Muscle of leg (tissue), 11 donors: Measurements from ENCODE around the gene SGK1. TPM values are rescaled to one million over a fixed set of nuclear protein-coding genes. Genes with fewer than 3 reads are reported as not detected.

Experiments
- DNase-seq: peaks from one replicate; pipeline ENCODE4 v3.0.0; 2013
- H3K27ac ChIP-seq: one replicate; pipeline ENCODE4 v1.5.1; 2013; ENCODE audit warnings: mild to moderate bottlenecking, low read length, control low read depth
- H3K27me3 ChIP-seq: one replicate; pipeline ENCODE4 v1.6.1; 2013; ENCODE audit warnings: low read length; ENCODE audit not compliant: control insufficient read depth, insufficient read depth
- H3K36me3 ChIP-seq: one replicate; pipeline ENCODE4 v1.6.1; 2013; ENCODE audit warnings: low read length; ENCODE audit not compliant: control insufficient read depth, insufficient read depth
- H3K4me1 ChIP-seq: one replicate; pipeline ENCODE4 v1.6.1; 2013; ENCODE audit warnings: low read length; ENCODE audit not compliant: control insufficient read depth, insufficient read depth
- H3K4me3 ChIP-seq: one replicate; pipeline ENCODE4 v1.5.1; 2013; ENCODE audit warnings: low read length, control low read depth
- H3K9me3 ChIP-seq: replicated peaks from 2 replicates; pipeline ENCODE4 v1.6.1; 2013; ENCODE audit warnings: low read depth, low read length; ENCODE audit not compliant: control insufficient read depth
- WGBS: methylation state at CpG from one replicate; pipeline ENCODE4 v1.1.5; 2013; ENCODE audit warnings: missing lambda C conversion rate; ENCODE audit not compliant: insufficient coverage; 5-methylcytosine and 5-hydroxymethylcytosine counted together
- polyA plus RNA-seq, 8 donors: library from polyadenylated mRNA; unstranded; fragments of 120-200 nt; gene quantifications; one replicate each; pipeline versions ENCODE4 v1.2.1 to v1.2.3, GENCODE V29; 2013; ENCODE audit warnings: inconsistent platforms in 1 of 8, low replicate concordance in 1 of 8; ENCODE audit not compliant: insufficient read length in 8 of 8, insufficient read depth in 1 of 8
- total RNA-seq: library from RNA; stranded (reverse); fragments of 120-200 nt; gene quantifications from one replicate; pipeline ENCODE4 v1.2.4, GENCODE V29; 2013

Gene SGK1
- total and polyA plus RNA-seq, 9 donors: 17.4 to 32.2 (median 19.4) TPM

DNA sequence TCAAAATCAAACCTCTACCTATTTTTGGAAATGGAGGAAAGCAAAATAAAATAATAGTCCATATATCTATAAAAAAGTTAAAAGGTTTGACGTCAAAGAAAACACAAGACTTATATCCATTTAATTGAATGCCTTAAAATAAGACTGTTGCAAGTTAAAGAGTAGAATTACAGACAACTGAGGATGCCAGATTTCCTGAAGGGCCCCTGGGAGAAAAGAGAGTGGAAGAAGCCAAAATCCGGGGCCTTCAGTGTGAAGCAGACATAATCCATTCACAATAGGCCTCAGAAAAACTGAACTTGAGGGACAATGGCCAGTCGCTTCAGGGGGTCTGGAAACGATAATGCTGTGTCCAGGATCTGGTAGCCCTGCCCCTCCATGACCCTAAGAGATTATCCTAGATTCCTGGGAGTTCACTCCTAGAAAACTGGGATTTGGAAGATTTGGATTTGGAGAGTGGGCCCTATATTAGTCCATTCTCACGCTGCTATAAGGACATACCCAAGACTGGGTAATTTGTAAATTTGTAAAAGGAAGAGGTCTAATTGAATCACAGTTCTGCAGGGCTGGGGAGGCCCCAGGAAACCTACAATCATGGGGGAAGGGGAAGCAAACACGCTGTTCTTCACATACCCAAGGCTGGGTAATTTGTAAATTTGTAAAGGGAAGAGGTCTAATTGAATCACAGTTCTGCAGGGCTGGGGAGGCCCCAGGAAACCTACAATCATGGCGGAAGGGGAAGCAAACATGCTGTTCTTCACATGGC is 171.5 kb downstream of the SGK1 start:
- Histone ChIP-seq H3K27ac (no peak overlapping the region), H3K9me3 (no peaks in the 10 kb centered on the region), H3K27me3 (no peaks in the 10 kb centered on the region), H3K36me3 (no peaks in the 10 kb centered on the region), H3K4me3 (no peak overlapping the region), H3K4me1 (no peaks in the 10 kb centered on the region)
- DNase-seq: peak; percentile 57
- WGBS: 90% methylated on average over 2 of the region's 7 CpGs

DNA sequence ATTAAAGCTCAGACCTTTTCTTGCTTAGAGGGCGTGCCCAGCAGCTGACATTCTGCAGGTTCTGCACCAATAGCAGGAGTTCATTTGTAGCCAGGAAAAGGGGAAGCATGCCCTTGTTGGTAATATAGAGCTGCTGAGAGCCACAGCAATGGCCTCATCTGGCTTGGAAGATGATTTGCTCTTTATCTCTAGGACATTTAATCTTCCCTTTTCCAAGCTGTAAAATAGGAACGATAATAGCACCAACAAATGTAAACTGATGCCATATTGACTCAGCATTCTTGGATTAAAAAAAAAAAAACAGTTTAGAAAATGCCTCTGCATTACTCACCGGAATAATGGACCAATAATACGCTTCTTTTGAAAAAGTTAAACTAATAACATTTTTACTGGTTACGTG is 172.1 kb downstream of the SGK1 start:
- DNase-seq: no peak
- WGBS: no CpG with 5 or more reads among the region's 5 CpGs
- H3K27ac ChIP-seq: no peak overlapping the region
- no peaks in the 10 kb centered on the region for H3K27me3 ChIP-seq
- no peaks in the 10 kb centered on the region for H3K9me3 ChIP-seq
- no peaks in the 10 kb centered on the region for H3K36me3 ChIP-seq
- no peaks in the 10 kb centered on the region for H3K4me1 ChIP-seq
- H3K4me3 ChIP-seq: no peak overlapping the region

DNA sequence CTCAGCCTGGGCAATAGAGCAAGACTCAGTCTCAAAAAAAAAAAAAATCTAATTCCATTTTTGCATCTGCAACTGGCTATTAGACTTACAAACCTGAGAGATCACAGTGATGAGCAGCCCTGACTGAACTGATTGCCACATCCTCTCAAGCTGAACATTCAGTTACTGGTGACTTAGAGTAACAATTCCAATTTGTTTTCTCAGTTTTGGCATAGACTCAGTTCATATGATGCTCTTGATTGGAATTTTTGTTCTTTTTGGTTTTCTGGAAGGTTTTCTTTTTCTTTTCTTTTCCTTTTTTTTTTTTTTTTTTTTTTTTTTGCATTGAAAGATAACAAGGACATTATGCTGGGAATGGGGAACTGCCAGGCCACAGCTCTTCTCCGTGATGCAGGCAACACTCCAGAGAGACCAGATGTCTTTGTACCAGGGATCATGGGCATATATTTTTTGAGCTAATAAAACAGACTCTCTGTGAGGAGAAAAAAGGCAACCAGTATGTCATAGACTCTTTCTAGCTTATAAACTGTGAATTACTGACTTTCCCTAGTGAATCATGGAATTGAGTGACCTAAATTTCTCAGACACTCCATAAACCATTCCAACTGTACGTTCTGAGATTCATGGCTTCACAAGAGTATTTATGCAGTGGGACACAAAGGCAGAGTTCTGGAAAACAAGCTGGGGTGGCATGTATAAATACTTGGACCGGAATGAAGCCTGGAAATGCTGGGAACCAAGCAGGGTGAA is 179.5 kb downstream of the SGK1 start:
- H3K4me3 ChIP-seq: no peak overlapping the region
- H3K4me1 ChIP-seq: no peaks in the 10 kb centered on the region
- H3K27me3 ChIP-seq: no peaks in the 10 kb centered on the region
- H3K36me3 ChIP-seq: no peaks in the 10 kb centered on the region
- H3K27ac ChIP-seq: no peak overlapping the region
- 67% methylated on average over 1 of the region's 3 CpGs for WGBS
- H3K9me3 ChIP-seq: no peaks in the 10 kb centered on the region
- no peak for DNase-seq

DNA sequence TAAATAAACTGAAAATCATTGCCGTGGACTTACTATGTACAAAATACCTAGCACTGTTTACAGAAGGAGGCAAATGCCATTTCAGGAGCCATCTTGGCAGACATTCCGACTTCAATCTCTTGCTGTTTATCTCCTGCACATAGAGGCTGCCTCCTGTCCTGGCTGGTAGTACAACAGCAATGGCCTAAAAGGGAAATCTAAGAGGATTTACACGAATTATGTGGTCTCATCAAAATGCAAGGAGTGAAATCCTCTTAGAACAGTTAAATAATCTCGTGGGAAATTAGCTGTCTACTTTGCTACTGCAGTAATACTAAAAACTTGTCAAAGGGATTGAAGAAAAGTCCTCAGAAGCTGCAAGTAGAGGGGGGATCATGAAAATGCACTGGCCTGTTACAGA is 183.3 kb downstream of the SGK1 start:
- no peak for DNase-seq
- H3K27ac ChIP-seq: no peak overlapping the region
- H3K4me1 ChIP-seq: no peaks in the 10 kb centered on the region
- 71% methylated on average over 1 of the region's 4 CpGs for WGBS
- H3K27me3 ChIP-seq: no peaks in the 10 kb centered on the region
- H3K9me3 ChIP-seq: no peaks in the 10 kb centered on the region
- H3K36me3 ChIP-seq: no peaks in the 10 kb centered on the region
- H3K4me3 ChIP-seq: no peak overlapping the region

DNA sequence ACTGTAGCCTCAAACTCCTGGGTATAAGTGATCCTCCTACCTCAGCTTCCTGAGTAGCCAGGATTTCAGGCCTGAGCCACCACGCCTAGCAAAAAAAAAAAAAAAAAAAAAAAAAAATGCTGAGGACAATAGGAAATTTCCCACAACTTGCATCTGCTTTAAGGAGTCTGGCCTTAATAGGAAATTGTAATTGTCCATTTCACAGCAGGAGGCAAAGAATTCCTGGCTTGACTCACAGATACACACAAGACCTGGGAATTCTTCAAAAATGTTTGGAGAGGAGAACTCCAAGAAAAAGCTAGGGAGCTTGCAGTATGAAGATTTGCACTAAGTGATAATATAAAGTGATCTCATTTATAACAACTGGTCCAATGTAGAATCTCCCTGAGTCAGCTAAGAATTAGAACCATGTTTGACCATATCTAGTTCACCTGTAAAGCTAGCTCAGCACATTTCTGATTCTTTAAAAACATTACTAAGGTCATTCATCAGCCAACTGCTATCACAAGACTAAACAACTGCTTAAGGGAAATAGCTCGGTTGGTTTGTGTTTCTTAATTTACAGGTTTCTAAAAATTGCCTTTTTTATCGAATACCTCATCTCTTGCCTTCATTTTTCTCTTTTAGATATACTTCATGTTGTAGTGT is 185.3 kb downstream of the SGK1 start:
- no peaks in the 10 kb centered on the region for H3K36me3 ChIP-seq
- DNase-seq: no peak
- no peaks in the 10 kb centered on the region for H3K27me3 ChIP-seq
- H3K4me1 ChIP-seq: no peaks in the 10 kb centered on the region
- H3K4me3 ChIP-seq: no peak overlapping the region
- H3K9me3 ChIP-seq: no peaks in the 10 kb centered on the region
- H3K27ac ChIP-seq: no peak overlapping the region
- WGBS: no CpG with 5 or more reads among the region's 3 CpGs

DNA sequence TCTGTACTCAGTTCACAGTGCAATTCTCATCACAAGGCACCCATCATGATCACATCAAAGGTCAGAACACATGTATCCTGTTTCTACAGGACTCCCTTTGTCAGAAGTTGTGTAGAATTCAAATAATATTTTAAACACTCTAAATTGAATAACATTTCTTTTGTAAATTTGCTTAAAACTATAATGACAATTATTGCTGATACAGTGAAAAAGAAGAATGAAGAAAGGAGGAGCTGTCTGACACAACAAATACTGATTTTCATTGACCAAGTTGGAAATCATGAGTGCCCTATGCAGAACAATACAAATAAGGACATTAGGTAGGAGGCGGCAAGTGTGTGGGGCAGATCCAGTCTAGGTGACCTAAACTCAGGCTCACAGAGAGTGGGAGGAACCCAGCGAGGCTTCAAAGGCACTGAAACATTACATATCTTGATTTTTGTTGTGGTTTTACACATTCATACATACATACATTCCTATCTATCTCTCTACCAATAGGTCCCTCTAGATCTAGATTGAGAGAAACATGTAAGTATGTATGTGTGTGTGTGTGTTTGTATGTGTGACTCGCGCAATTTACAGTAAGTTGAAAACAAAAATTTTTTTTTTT is 186.3 kb downstream of the SGK1 start:
- no CpG with 5 or more reads among the region's 4 CpGs for WGBS
- Histone ChIP-seq H3K27me3 (no peaks in the 10 kb centered on the region), H3K4me3 (no peak overlapping the region), H3K9me3 (no peaks in the 10 kb centered on the region), H3K4me1 (no peaks in the 10 kb centered on the region), H3K36me3 (no peaks in the 10 kb centered on the region), H3K27ac (no peak overlapping the region)
- DNase-seq: no peak

DNA sequence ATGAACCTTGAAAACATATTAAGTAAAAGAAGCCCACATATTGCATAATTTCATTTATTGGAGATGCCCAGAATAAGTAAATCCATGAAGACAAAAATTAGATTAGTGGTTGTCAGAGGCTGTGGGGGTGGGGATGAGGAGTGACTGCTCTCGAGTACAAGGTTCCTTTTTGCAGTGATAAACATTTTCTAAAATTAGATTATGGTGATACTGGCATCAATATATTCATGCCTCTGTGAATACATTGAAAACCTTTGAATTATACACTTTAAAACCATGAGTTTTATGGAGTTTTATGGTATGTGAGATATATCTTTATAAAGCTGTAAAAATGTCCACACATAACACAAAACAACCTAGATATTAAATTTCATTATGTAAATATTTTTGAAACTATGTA is 189.8 kb downstream of the SGK1 start:
- Histone ChIP-seq H3K27ac (no peak overlapping the region), H3K36me3 (no peaks in the 10 kb centered on the region), H3K27me3 (no peaks in the 10 kb centered on the region), H3K9me3 (no peaks in the 10 kb centered on the region), H3K4me3 (no peak overlapping the region), H3K4me1 (no peaks in the 10 kb centered on the region)
- no CpG with 5 or more reads among the region's 1 CpG for WGBS
- no peak for DNase-seq

DNA sequence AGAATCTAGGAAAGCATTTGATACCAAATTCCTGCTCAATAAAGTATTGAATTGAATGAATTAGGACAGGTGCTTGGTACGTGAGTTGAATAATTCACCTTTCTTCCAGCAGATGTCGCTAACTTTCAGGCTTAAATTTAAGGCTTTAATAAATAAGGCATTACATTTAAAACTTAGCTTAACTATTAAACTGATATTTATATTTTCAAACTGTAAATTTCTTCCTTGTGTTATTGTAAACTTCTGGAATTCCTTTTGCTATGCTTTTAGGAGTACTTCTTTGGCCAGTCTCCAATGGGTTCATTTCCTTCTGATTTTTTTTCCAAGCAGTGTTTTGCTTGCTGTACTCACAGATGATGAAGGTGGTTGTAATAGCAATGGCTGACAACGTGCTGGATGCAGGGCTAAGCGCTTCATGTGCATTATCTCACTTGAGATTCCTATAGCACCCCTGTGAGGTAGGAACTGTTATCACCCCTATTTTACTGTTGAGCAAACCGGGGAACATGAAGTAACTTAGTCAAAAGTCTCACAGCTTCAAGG is 194.2 kb downstream of the SGK1 start:
- no peaks in the 10 kb centered on the region for H3K9me3 ChIP-seq
- H3K4me3 ChIP-seq: no peak overlapping the region
- no peaks in the 10 kb centered on the region for H3K4me1 ChIP-seq
- 0% methylated on average over 1 of the region's 5 CpGs for WGBS
- no peak overlapping the region for H3K27ac ChIP-seq
- peak; percentile 56 for DNase-seq
- no peaks in the 10 kb centered on the region for H3K27me3 ChIP-seq
- H3K36me3 ChIP-seq: no peaks in the 10 kb centered on the region

DNA sequence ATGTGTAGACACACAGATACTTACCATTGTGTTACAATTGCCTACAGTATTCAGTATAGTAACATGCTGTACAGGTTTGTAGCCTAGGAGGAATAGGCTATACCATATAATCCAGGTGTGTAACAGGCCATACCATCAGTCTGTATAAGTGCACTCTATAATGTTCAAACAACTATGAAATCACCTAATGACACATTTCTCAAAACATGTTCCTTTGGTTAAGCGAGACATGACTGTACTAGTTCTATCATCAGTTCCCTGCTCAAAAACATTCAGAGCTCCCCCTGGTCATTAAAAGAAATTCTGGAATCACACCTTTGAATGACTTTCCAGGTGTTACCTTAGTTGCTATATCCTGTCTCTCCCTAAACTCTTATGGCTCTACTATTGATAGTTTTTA is 195.1 kb downstream of the SGK1 start:
- no peaks in the 10 kb centered on the region for H3K9me3 ChIP-seq
- H3K27ac ChIP-seq: no peak overlapping the region
- H3K36me3 ChIP-seq: no peaks in the 10 kb centered on the region
- WGBS: 100% methylated on average over 1 of the region's 1 CpG
- no peaks in the 10 kb centered on the region for H3K27me3 ChIP-seq
- DNase-seq: no peak
- H3K4me3 ChIP-seq: no peak overlapping the region
- H3K4me1 ChIP-seq: no peaks in the 10 kb centered on the region

DNA sequence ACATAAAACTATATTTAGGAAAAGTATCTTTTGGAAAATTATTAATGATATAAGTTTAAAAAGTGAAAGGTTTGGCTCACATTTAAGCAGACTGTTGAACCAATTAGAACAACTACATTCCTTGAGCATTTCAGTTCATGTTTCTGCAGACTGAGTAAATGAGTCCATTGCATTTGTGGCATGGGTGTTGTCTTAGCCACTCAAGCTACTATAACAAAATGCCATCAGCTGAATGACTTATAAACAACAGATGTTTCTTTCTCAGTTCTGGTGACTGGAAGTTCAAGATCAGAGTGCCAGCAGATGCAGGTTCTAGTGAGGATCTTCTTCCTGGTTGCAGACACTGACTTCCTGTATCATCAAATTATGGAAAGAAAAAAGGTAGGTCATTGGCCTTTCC is 198.4 kb downstream of the SGK1 start:
- no peaks in the 10 kb centered on the region for H3K36me3 ChIP-seq
- H3K27me3 ChIP-seq: peaks cover 10% of the 10 kb centered on the region
- no peak overlapping the region for H3K27ac ChIP-seq
- peaks cover 9% of the 10 kb centered on the region for H3K4me1 ChIP-seq
- DNase-seq: no peak
- no peak overlapping the region for H3K4me3 ChIP-seq
- no peaks in the 10 kb centered on the region for H3K9me3 ChIP-seq
